Measurements from ENCODE around the gene CYP1B1.
"Not testable (repeated sequence)": the region's sequence is repeated elsewhere in the genome, so short reads cannot be mapped to it uniquely, and the experiment has no call there.

Gene CYP1B1

GRCh38 chr2:38021589-38021988, 54.4 kb downstream of the CYP1B1 start:
- H3K27ac ChIP-seq (ENCODE audit: low read length): no peak overlapping the region
- H3K9me3 ChIP-seq (replicated peaks; ENCODE audit: insufficient read depth, low read length): no peaks in the 10 kb centered on the region
- H3F3A ChIP-seq (ENCODE audit: insufficient read depth, low read length): no peaks in the 10 kb centered on the region
- no peaks in the 10 kb centered on the region for H3K79me2 ChIP-seq (ENCODE audit: low read length)
- no peak overlapping the region for H3K4me2 ChIP-seq (ENCODE audit: low read depth, low read length)
- no peak for TF ChIP-seq EZH2 (optimal IDR thresholded peaks at IDR 0.05; ENCODE audit: low read depth, low read length)
- no peak for TF ChIP-seq EZH2phosphoT487 (IDR thresholded peaks at IDR 0.05; ENCODE audit: low read length)
- no peak for TF ChIP-seq CTCF (IDR thresholded peaks at IDR 0.05; ENCODE audit: low read length)
- no peak overlapping the region for H3K9ac ChIP-seq (ENCODE audit: low read length)
- no peaks in the 10 kb centered on the region for H3K27me3 ChIP-seq (replicated peaks; ENCODE audit: insufficient read depth, low read length)
- H2AFZ ChIP-seq (ENCODE audit: low read length): no peak overlapping the region
- no peaks in the 10 kb centered on the region for H3K4me1 ChIP-seq (ENCODE audit: low read length)
- H3K36me3 ChIP-seq (replicated peaks; ENCODE audit: insufficient read depth, low read length): no peaks in the 10 kb centered on the region
- no peaks in the 10 kb centered on the region for H4K20me1 ChIP-seq (ENCODE audit: insufficient read depth, low read length)
- no peak overlapping the region for H3K4me3 ChIP-seq (ENCODE audit: low read length)
- DNase-seq: no peak
- no peaks in the 10 kb centered on the region for H3K9me2 ChIP-seq (replicated peaks; ENCODE audit: insufficient read depth, low read length)

GRCh38 chr2:38020359-38021069, 55.4 kb downstream of the CYP1B1 start:
- not testable (repeated sequence) for H3K79me2 ChIP-seq (ENCODE audit: low read length); H2AFZ ChIP-seq (ENCODE audit: low read length); H3K9me3 ChIP-seq (replicated peaks; ENCODE audit: insufficient read depth, low read length); DNase-seq; H3K4me3 ChIP-seq (ENCODE audit: low read length); H3K4me1 ChIP-seq (ENCODE audit: low read length); H3F3A ChIP-seq (ENCODE audit: insufficient read depth, low read length); H3K9ac ChIP-seq (ENCODE audit: low read length); H3K9me2 ChIP-seq (replicated peaks; ENCODE audit: insufficient read depth, low read length); H3K4me2 ChIP-seq (ENCODE audit: low read depth, low read length); H4K20me1 ChIP-seq (ENCODE audit: insufficient read depth, low read length); H3K27me3 ChIP-seq (replicated peaks; ENCODE audit: insufficient read depth, low read length); H3K36me3 ChIP-seq (replicated peaks; ENCODE audit: insufficient read depth, low read length); H3K27ac ChIP-seq (ENCODE audit: low read length)

- H3K27me3 ChIP-seq (replicated peaks; ENCODE audit: insufficient read depth, low read length): no peaks in the 10 kb centered on the region
- H3K27ac ChIP-seq (ENCODE audit: low read length): no peak overlapping the region
- H3K4me3 ChIP-seq (ENCODE audit: low read length): no peak overlapping the region
- DNase-seq: no peak
- TF ChIP-seq EZH2 (optimal IDR thresholded peaks at IDR 0.05; ENCODE audit: low read depth, low read length) (no peak), CTCF (IDR thresholded peaks at IDR 0.05; ENCODE audit: low read length) (no peak), EZH2phosphoT487 (IDR thresholded peaks at IDR 0.05; ENCODE audit: low read length) (no peak)
- H3K9me2 ChIP-seq (replicated peaks; ENCODE audit: insufficient read depth, low read length): no peaks in the 10 kb centered on the region
- H3F3A ChIP-seq (ENCODE audit: insufficient read depth, low read length): no peaks in the 10 kb centered on the region
- H3K9ac ChIP-seq (ENCODE audit: low read length): no peak overlapping the region
- H3K36me3 ChIP-seq (replicated peaks; ENCODE audit: insufficient read depth, low read length): no peaks in the 10 kb centered on the region
- H3K4me1 ChIP-seq (ENCODE audit: low read length): no peaks in the 10 kb centered on the region
- no peak overlapping the region for H2AFZ ChIP-seq (ENCODE audit: low read length)
- no peak overlapping the region for H3K4me2 ChIP-seq (ENCODE audit: low read depth, low read length)
- H3K9me3 ChIP-seq (replicated peaks; ENCODE audit: insufficient read depth, low read length): no peaks in the 10 kb centered on the region
- no peaks in the 10 kb centered on the region for H4K20me1 ChIP-seq (ENCODE audit: insufficient read depth, low read length)
- H3K79me2 ChIP-seq (ENCODE audit: low read length): no peaks in the 10 kb centered on the region
Observed at GRCh38 chr2:38017836-38018235, 58.1 kb downstream of the CYP1B1 start.
